H9 (cell line): ENCODE data around the gene RANBP3. TPM values are rescaled to one million over a fixed set of nuclear protein-coding genes. Genes with fewer than 3 reads are reported as not detected.

ENCODE experiments used
- DNase-seq: peaks from one replicate; pipeline ENCODE4 v3.0.0-alpha.2; 2017
- H2AFZ ChIP-seq: one replicate; pipeline ENCODE4 v1.6.1; 2013; ENCODE audit warnings: mild to moderate bottlenecking, low read length, control low read depth, moderate library complexity
- H2AK5ac ChIP-seq: 2 replicates; pipeline ENCODE4 v1.6.1; 2013; ENCODE audit warnings: low read length, control low read depth, mixed read lengths; ENCODE audit not compliant: insufficient read length
- H2BK120ac ChIP-seq: one replicate; pipeline ENCODE4 v1.6.1; 2013; ENCODE audit warnings: low read depth, mild to moderate bottlenecking, low read length, control low read depth, inconsistent platforms; ENCODE audit not compliant: poor library complexity, severe bottlenecking
- H2BK12ac ChIP-seq: 2 replicates; pipeline ENCODE4 v1.6.1; 2013; ENCODE audit warnings: low read length, control low read depth, mixed read lengths, low read depth; ENCODE audit not compliant: insufficient read length
- H2BK15ac ChIP-seq: 2 replicates; pipeline ENCODE4 v1.6.1; 2013; ENCODE audit warnings: low read depth, low read length, control low read depth
- H2BK20ac ChIP-seq: one replicate; pipeline ENCODE4 v1.6.1; 2013; ENCODE audit warnings: low read depth, mild to moderate bottlenecking, low read length, control low read depth, inconsistent platforms; ENCODE audit not compliant: poor library complexity, severe bottlenecking
- H2BK5ac ChIP-seq: 2 replicates; pipeline ENCODE4 v1.6.1; 2013; ENCODE audit warnings: low read length, control low read depth, mixed read lengths; ENCODE audit not compliant: insufficient read length
- H3K14ac ChIP-seq: 2 replicates; pipeline ENCODE4 v1.6.1; 2013; ENCODE audit warnings: low read length, control low read depth; ENCODE audit not compliant: insufficient read depth
- H3K18ac ChIP-seq: 2 replicates; pipeline ENCODE4 v1.6.1; 2013; ENCODE audit warnings: low read depth, mild to moderate bottlenecking, mixed read lengths, low read length, control low read depth; ENCODE audit not compliant: insufficient read length
- H3K23ac ChIP-seq: 2 replicates; pipeline ENCODE4 v1.6.1; 2013; ENCODE audit warnings: low read length, control low read depth, mixed read lengths, low read depth; ENCODE audit not compliant: insufficient read length
- H3K23me2 ChIP-seq: 2 replicates; pipeline ENCODE4 v1.6.1; 2013; ENCODE audit warnings: low read depth, mild to moderate bottlenecking, mixed read lengths, low read length, control low read depth; ENCODE audit not compliant: insufficient read length, poor library complexity, severe bottlenecking
- H3K27ac ChIP-seq: 2 replicates; pipeline ENCODE4 v1.5.1; 2013; ENCODE audit warnings: low read length, control low read depth, mixed read lengths, low read depth; ENCODE audit not compliant: insufficient read length
- H3K27me3 ChIP-seq: 2 replicates; pipeline ENCODE4 v1.6.1; 2013; ENCODE audit warnings: low read length, control low read depth, inconsistent platforms; ENCODE audit not compliant: insufficient read depth
- H3K4ac ChIP-seq: 2 replicates; pipeline ENCODE4 v1.6.1; 2013; ENCODE audit warnings: low read depth, mild to moderate bottlenecking, control low read depth, inconsistent platforms, low read length, moderate library complexity
- H3K4me1 ChIP-seq: 2 replicates; pipeline ENCODE4 v1.6.1; 2013; ENCODE audit warnings: low read length, control low read depth, inconsistent platforms; ENCODE audit not compliant: insufficient read depth
- H3K4me2 ChIP-seq: 2 replicates; pipeline ENCODE4 v1.6.1; 2013; ENCODE audit warnings: low read length, control low read depth, mixed read lengths; ENCODE audit not compliant: insufficient read length, insufficient read depth
- H3K56ac ChIP-seq: 2 replicates; pipeline ENCODE4 v1.6.1; 2013; ENCODE audit warnings: low read depth, mild to moderate bottlenecking, mixed read lengths, low read length, control low read depth; ENCODE audit not compliant: insufficient read length
- H3K79me1 ChIP-seq: 2 replicates; pipeline ENCODE4 v1.6.1; 2013; ENCODE audit warnings: low read depth, mild to moderate bottlenecking, moderate library complexity, low read length, control low read depth, inconsistent platforms; ENCODE audit not compliant: insufficient read depth, poor library complexity, severe bottlenecking
- H3K79me2 ChIP-seq: 2 replicates; pipeline ENCODE4 v1.6.1; 2013; ENCODE audit warnings: low read length, control low read depth, inconsistent platforms; ENCODE audit not compliant: insufficient read depth
- H3K9ac ChIP-seq: 2 replicates; pipeline ENCODE4 v1.6.1; 2013; ENCODE audit warnings: low read length, control low read depth, mixed read lengths; ENCODE audit not compliant: insufficient read length; ENCODE audit errors: extremely low read depth
- H3K9me3 ChIP-seq: one replicate; pipeline ENCODE4 v1.6.1; 2013; ENCODE audit warnings: low read depth, low read length, inconsistent platforms; ENCODE audit not compliant: control insufficient read depth
- H3T11ph ChIP-seq: one replicate; pipeline ENCODE4 v1.6.1; 2013; ENCODE audit warnings: mild to moderate bottlenecking, low read length, control low read depth, inconsistent platforms
- H4K20me1 ChIP-seq: one replicate; pipeline ENCODE4 v1.6.1; 2013; ENCODE audit not compliant: control insufficient read depth, insufficient read length, insufficient read depth
- H4K5ac ChIP-seq: 2 replicates; pipeline ENCODE4 v1.6.1; 2013; ENCODE audit warnings: low read depth, mild to moderate bottlenecking, mixed read lengths, low read length, control low read depth; ENCODE audit not compliant: insufficient read length
- H4K8ac ChIP-seq: replicated peaks from 2 replicates; pipeline ENCODE4 v1.6.1; 2013; ENCODE audit warnings: low read length, control low read depth, mixed read lengths, low read depth; ENCODE audit not compliant: insufficient read length
- H4K91ac ChIP-seq: 2 replicates; pipeline ENCODE4 v1.6.1; 2013; ENCODE audit warnings: low read depth, mild to moderate bottlenecking, moderate library complexity, mixed read lengths, low read length, control low read depth; ENCODE audit not compliant: insufficient read length
- H3K27ac Mint-ChIP-seq, 3 experiments: 2 replicates in 2 of 3; 3 replicates in 1 of 3; pipeline ENCODE4 v1.8.0; 2020 to 2021; ENCODE audit warnings: mixed read lengths in 3 of 3, mild to moderate bottlenecking in 1 of 3, moderate library complexity in 1 of 3
- H3K27me3 Mint-ChIP-seq: 2 replicates; pipeline ENCODE4 v1.8.0; 2021; ENCODE audit warnings: low read depth, mild to moderate bottlenecking, moderate library complexity, mixed read lengths
- H3K36me3 Mint-ChIP-seq, 3 experiments: 2 replicates in 2 of 3; 3 replicates in 1 of 3; pipeline ENCODE4 v1.8.0; 2020 to 2021; ENCODE audit warnings: low read depth in 3 of 3, mixed read lengths in 3 of 3; ENCODE audit not compliant: insufficient read depth in 1 of 3
- H3K4me1 Mint-ChIP-seq, 2 experiments: 2 replicates each; pipeline ENCODE4 v1.8.0; 2020; ENCODE audit warnings: mixed read lengths in 2 of 2
- H3K4me3 Mint-ChIP-seq, 2 experiments: 2 replicates in 1 of 2; 3 replicates in 1 of 2; pipeline ENCODE4 v1.8.0; 2020 to 2021; ENCODE audit warnings: mild to moderate bottlenecking in 2 of 2, mixed read lengths in 2 of 2, moderate library complexity in 1 of 2
- H3K9me3 Mint-ChIP-seq, 2 experiments: 2 replicates in 1 of 2; 3 replicates in 1 of 2; pipeline ENCODE4 v1.8.0; 2020; ENCODE audit warnings: mild to moderate bottlenecking in 2 of 2, mixed read lengths in 2 of 2, moderate library complexity in 1 of 2
- CTCF ChIP-seq: fragments of 200-600 bp; sonication (generic); conservative IDR thresholded peaks from 3 replicates; pipeline ENCODE4 v1.8.0; 2021; ENCODE audit warnings: antibody characterized with exemption, mild to moderate bottlenecking
- WGBS: extraction: QIAGEN DNeasy Blood & Tissue Kit; methylation state at CpG from one replicate; pipeline ENCODE4 v1.1.7; 2013; ENCODE audit warnings: missing lambda C conversion rate, low lambda C conversion rate, mixed read lengths; ENCODE audit not compliant: insufficient read length; ENCODE audit errors: extremely low coverage; 5-methylcytosine and 5-hydroxymethylcytosine counted together
- total RNA-seq: library from RNA; stranded (reverse); gene quantifications from 2 replicates; pipeline ENCODE4 v1.2.1, GENCODE V29; 2021

The RANBP3 gene
- total RNA-seq, 1 experiment from 2014 or later, result 86.5 TPM

DNA sequence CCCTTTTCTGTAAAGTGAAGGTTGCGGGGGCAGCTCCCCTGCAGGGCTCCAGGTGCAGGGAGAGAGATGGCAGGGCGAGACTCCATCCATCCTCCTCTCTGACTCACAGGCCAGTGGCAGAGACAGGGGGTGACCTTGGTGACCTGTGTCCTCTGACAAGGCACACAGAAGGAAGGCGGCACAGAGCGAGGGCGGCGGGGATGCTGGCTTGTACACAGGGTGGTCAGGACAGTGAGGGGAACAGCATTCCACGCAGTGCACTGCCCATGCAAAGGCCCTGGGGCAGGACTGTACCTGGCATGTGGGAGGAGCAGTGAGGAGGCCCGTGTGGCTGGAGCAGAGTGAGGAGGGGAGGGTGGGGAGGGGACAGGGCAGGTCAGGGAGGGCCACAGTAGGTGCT, 82.0 kb downstream of the RANBP3 start:
- no peak overlapping the region for H2AK5ac ChIP-seq
- no peak overlapping the region for H3K18ac ChIP-seq
- H3K4me1 ChIP-seq, result no peaks in the 10 kb centered on the region; the same call in 1 of the 2 replicates

More for the DNA sequence above, 82.0 kb downstream of the RANBP3 start:
- no CpG with 5 or more reads among the region's 8 CpGs for WGBS
- Histone ChIP-seq H4K8ac (no peak overlapping the region), H3K79me1 (no peaks in the 10 kb centered on the region), H3K27me3 (no peaks in the 10 kb centered on the region), H2BK15ac (no peak overlapping the region), H2BK20ac (no peak overlapping the region), H4K5ac (no peak overlapping the region), H3K4ac (no peak overlapping the region), H3K14ac (no peak overlapping the region), H4K91ac (no peak overlapping the region), H3K9ac (no peak overlapping the region), H3K27ac (no peak overlapping the region), H2BK5ac (no peak overlapping the region), H2AFZ (no peak overlapping the region), H2BK120ac (no peak overlapping the region), H3T11ph (no peak overlapping the region), H3K79me2 (peaks cover 3% of the 10 kb centered on the region; the same call in 1 of the 2 replicates), H3K56ac (no peak overlapping the region), H3K23ac (no peak overlapping the region), H3K4me2 (no peak overlapping the region), H4K20me1 (no peaks in the 10 kb centered on the region), H3K23me2 (no peaks in the 10 kb centered on the region), H2BK12ac (no peak overlapping the region), H3K9me3 (no peaks in the 10 kb centered on the region)
- Mint-ChIP-seq H3K4me3 (no peak overlapping the region), H3K27me3 (peaks cover 10% of the 10 kb centered on the region), H3K4me1 (peaks cover 4 to 9% of the 10 kb centered on the region in 2 experiments), H3K9me3 (no peaks in the 10 kb centered on the region), H3K27ac (no peak overlapping the region), H3K36me3 (peaks cover 10 to 18% (median 13%) of the 10 kb centered on the region in 3 experiments)
- no peak for DNase-seq
- TF ChIP-seq CTCF, result no peak
